ENCODE measurements around the gene IL17RC.

- TF ChIP-seq CTCF (conservative IDR thresholded peaks at IDR 0.05 in 1 of 2, IDR thresholded peaks at IDR 0.05 in 1 of 2; ENCODE audit: extremely low read depth in 1 of 2, insufficient read depth in 1 of 2, low read depth in 1 of 2, low read length in 2 of 2) (no peak), EZH2 (IDR thresholded peaks at IDR 0.05; ENCODE audit: borderline replicate concordance, low read length) (no peak)
Observed at GRCh38 chr3:9875448-9875847, 41.5 kb upstream of the IL17RC start.
